GM21381 (cell line): ENCODE results near the gene TMEM45B.
"Not testable (repeated sequence)": the region's sequence is repeated elsewhere in the genome, so short reads cannot be mapped to it uniquely, and the experiment has no call there.

Experiments
- ATAC-seq: cut with Tn5 transposase; IDR thresholded peaks from one replicate; pipeline ENCODE4 v1.9.1; 2021; ENCODE audit warnings: mild to moderate bottlenecking, moderate library complexity; ENCODE audit not compliant: unreplicated experiment

TMEM45B gene

DNA sequence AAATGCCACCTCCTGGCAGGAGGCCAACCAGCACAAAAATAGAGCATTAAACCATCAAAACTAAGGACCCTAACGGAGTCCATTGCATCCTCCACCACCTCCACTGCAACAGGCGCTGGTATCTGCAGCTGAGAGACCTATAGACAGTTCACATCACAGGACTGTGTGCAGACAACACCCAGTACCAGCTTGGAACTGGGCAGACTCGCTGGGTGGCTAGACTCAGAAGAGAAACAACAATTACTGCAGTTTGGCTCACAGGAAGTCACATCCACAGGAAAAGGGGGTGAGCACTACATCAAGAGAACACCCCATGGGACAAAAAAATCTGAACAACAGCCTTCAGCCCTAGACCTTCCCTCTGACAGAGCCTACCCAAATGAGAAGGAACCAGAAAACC, 11.6 kb upstream of the TMEM45B start:
- ATAC-seq, result no peak

DNA sequence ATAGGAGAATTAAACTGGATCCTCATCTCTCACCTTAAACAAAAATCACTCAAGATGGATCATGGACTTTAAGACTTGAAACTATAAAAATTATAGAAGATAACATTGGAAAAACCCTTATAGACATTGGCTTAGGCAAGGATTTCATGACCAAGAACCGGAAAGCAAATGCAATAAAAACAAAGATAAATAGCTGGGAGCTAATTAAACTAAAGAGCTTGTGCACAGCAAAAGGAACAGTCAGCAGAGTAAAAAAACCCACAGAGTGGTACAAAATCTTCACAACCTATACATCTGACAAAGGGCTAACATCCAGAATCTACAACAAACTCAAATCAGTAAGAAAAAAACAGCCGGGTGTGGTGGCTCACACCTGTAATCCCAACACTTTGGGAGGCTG, 7.4 kb upstream of the TMEM45B start:
- ATAC-seq, result not testable (repeated sequence)

DNA sequence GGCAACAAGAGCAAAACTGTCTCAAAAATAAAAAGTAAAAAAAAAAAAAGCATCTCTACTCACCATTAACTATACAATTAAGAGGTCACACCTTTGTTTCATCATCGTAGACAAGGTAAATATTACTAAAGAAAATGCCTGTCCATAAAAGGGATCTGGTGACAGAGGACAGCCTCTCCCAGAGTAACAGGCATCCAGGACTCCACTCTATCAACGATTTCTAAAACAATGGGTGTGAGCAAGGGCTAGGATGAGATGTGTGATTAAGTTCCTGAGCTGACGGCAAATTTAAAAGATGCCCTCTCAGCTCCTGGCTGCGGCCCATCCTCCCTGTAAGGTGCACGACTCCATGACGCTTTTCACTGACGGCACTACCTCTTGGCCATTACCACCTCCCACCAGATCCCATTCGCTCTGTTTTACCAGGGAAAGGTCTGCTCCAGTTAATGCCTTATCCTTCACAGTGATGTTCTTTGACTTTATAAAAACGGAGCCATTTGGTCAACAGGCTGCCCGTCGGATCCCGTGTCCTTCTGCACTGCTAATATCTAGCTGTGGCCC, 2.3 kb upstream of the TMEM45B start:
- ATAC-seq, result no peak

DNA sequence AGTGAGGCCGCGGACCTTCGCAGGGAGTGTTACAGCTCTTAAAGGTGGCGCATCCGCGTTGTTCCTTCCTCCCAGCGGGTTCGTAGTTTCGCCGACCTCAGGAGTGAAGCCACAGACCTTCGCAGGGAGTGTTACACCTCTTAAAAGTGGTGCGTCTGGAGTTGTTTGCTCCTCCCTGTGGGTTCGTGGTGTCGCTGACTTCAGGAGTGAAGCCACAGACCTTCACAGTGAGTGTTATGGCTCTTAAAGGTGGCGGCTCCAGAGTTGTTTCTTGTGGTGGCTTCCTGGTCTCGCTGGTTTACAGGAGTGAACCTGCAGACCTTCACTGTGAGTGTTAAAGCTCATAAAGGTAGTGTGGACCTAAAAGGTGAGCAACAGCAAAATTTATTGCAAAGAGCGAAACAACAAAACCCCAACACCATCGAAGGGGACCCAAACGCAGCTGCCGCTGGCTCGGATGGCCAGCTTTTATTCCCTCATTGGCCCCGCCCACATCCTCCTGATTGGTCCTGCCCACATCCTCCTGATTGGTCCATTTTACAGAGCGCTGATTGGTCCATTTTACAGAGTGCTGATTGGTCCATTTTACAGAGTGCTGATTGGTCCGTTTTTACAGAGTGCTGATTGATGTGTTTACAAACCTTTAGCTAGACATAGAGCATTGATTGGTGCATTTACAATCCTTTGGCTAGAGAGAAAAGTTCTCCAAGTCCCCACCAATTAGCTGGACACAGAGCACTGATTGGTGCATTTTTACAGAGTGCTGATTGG, 1.2 kb upstream of the TMEM45B start:
- no peak for ATAC-seq

DNA sequence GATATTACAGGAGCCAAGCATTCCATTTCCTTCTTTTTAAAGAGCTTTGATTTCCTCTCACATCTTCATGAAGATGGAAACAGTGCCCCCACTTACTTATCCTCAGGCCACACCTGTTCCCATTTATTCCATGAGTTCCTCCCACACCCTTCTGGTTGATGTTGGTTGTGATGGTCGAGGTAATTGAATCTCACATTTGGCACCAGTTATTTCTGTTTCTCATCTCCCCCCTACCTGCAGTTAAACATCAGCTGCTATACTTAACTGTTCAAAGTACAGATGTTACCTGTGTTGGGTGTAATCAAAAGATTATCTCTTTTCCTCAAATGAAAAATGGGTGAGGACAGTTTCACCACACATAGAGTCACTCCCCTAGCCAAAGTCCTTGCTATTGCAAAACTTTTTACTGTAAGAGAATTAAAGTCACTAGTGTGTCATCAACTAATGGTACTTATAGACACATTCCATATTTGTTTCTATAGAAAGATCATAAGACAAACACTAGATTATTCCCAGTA, 1.9 kb downstream of the TMEM45B start:
- no peak for ATAC-seq

DNA sequence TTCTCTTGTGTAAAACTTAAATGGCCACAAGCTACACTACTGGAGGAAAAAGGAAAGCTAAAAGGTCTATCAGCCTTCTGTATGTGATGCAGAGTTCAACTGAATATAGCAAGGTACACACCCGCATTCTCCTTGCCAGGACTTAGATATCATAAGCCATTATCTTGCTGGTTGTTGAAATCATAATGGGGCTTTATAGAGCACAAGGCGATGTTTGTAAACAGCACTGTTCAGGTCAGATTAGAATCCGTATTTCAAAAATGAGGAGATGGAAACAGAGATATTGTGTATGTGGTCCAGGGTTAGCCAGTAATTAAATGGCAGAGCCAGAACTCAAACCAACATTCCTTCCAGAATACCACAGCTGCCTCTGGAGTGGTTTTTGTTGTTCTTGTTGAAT, 2.6 kb downstream of the TMEM45B start:
- ATAC-seq, result not testable (repeated sequence)

DNA sequence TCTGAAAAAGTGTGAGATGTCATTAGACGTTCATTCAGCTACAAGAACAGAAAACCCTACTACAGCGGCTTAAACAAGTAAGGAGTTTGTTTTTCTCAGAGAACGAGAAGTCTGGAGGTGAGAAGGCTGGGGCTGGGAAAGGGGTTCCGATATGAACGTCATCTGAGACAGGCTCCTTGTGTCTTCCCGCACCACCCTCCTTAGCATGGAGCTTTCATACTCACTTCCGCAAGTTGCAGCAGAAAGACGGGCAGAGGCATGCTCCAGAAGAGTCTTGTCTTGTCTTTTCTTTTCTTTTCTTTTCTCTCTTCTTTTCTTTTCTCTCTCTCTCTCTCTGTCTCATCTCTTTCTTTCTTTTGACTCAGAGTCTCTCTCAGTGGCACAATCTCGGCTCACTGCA, 3.6 kb downstream of the TMEM45B start:
- ATAC-seq, result no peak

DNA sequence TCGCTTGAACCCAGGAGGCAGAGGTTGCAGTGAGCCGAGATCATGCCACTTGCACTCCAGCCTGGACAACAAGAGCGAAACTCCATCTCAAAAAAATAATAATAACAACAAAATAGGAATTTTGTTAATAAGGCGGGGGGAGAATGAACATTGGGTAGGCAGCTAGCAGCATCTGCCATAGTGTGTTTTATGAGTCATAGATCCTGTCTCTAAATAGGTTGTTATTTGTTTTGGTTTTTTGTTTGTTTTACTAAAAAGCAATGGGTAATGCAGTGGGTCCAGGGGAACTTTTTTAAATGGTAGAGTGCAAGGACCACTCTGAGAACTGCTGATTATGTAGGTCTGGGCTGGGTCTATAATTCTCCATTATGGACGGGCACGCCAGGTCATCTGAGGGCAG, 4.6 kb downstream of the TMEM45B start:
- ATAC-seq, result not testable (repeated sequence)

DNA sequence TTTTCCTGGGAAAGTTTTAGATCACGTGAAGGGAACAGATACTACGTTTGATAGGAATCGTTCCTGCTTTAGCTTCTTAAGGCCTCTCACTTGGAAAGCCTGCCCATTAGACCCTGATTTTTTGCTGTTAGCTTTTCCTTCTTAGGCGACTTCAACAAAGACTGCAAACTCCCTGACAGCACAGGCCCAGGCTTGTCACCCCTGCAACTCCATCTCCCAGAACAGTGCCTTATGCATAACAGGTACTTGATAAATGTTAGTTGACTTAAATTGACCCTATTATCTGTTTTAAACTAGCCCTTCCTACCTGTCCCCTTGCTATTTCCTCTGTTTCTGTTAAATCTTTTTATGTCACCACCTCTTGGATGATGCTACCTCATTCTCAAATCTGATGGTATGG, 7.6 kb downstream of the TMEM45B start:
- not testable (repeated sequence) for ATAC-seq

DNA sequence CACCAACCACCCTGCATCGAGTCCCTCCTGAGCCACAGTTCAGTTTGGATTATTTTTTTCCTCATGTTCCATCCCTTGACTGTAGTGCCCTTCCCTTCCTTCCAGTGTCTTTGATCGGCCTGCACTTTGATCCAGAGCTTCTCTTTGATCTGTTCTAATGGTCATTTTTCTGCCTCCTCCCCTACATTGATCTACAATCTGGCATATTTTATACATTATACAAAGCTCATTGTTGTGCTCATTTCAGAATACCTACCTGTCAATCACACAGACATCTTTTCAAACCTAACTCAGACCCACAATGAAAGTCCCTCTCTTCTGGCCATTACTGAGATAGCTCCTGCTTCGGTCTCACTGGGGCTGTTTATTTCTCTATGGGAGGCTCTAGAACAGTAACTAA, 8.2 kb downstream of the TMEM45B start:
- not testable (repeated sequence) for ATAC-seq

DNA sequence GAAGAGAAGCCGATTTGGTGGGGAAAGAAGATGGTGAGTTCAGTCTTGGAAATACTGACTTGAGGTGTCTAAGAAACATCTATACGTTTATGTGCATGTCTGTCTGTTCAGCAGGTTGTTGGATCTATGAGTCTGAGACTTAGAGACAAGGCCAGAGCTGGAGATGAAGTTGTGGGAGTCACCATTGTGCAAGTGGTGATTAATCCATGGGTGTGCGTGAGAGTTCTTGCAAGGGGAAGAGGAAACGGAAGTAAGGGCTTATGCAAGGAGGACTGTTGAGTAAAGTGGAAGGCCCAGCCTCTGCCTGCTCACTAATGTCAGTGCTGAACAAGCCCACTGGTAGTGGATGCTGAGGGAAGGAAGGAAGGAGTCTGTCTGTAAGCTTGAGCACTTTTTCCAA, 9.7 kb downstream of the TMEM45B start:
- ATAC-seq, result no peak

DNA sequence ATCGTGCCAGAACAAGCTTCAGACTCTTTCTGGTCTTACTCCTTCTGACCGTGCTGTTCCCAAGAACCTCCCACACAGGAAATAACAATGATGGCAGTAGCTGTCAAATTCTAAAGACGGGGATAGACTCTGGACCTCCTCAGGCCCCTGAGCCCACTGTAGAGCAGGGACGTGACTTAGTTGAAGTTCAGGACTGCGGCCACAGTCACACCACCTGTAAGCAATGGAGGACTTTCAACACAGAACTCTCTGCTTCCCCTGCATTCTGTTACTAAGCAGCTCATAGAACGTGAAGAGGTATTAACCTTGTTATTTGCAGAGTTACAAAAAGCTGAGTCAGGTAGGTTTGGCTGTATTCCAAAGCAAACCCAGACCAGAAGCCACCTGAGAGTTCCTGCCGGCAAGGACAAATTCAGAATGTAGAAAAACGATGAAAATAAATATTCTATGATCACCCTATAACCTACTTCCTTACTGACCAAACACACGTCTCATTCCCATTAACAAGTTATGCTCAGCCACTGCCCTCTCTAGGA, 12.7 kb downstream of the TMEM45B start:
- ATAC-seq, result no peak

DNA sequence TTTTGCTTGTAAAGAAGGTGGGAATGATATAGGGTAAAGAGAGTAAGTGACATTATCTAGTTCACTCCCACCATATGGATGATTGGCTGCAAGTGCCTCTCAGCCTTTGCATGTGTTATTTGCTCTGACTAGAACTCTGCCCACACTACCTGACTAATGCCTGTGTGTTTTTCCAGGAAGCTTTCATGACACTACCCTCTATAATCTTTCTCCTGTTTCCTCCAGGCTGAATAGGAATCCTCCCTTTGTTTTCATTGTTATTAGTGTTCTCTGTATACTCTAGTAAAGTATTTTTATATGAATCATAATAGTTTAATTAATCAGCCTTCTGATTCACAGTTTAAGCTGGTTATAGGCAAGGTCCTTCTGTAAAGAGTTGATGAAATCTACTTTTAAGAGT, 13.8 kb downstream of the TMEM45B start:
- ATAC-seq, result not testable (repeated sequence)

DNA sequence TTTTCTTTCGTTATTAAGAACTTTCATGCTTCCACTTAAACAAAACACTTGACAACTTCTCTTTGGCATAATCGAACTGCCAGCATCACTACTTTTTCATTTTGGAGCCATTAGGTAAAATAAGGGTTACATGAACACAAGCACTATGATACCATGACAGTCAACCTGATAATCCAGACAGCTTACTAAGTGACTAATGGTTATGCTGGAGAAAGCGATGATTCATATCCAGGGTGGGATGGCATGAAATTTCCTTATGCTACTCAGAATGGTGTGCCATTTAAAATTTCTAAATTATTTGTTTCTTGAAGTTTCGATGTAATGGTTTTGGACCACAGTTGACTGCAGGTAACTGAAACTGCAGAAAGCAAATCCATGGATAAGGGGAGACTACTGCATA, 15.6 kb downstream of the TMEM45B start:
- ATAC-seq, result not testable (repeated sequence)

DNA sequence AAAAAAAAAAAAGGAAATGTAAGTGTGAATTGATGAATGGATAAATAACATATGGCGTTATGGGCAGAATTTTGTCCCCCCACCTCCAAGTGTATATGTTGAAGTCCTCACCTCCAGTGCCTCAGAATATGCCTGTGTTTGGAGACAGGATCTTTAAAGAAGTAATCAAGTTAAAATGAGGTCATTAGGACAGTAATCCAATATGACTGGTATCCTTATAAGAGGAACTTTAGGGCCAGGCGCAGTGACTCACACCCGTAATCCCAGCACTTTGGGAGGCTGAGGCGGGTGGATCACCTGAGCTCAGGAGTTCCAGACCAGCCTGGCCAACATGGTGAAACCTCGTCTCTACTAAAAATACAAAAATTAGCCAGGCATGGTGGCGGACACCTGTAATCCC, 17.6 kb downstream of the TMEM45B start:
- not testable (repeated sequence) for ATAC-seq

DNA sequence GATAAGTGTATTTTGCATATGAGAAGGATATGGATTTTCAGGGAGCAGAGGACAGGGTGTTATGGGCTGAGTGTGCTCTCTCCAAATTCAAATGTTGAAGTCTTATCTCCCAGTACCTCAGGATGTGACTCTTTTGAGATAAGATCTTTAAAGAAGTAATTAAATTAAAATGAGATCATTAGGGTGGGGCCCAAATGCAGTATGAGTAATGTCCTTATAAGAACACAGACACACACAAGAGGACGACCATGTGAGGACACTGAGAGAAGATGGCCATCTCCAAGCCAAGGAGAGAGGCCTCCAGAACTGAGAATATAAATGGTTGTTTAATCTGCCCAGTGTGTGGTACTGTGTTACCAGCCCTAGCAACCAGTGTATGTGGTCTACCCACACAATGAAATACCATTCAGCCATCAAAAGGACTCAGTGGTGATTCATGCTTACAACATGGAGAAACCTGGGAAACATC, 20.8 kb downstream of the TMEM45B start:
- not testable (repeated sequence) for ATAC-seq

DNA sequence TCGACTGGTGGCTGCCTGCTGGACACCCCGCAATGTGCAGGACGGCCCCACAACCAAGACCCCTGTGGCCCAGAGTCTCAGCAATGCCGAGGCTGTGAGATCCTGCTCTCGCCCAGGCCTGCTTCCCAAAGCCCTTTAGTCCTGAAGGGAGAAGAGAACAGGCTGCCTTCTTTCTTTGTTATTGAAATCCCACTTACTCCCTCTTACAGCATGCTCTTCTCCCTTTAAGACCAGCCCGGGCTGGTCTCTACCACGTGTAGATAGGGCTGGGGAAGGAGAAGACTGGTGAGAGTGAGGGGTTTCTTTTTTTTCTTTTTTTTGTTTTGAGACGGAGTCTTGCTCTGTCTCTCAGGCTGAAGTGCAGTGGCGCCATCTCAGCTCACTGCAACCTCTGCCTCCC, 21.3 kb downstream of the TMEM45B start:
- ATAC-seq, result no peak

DNA sequence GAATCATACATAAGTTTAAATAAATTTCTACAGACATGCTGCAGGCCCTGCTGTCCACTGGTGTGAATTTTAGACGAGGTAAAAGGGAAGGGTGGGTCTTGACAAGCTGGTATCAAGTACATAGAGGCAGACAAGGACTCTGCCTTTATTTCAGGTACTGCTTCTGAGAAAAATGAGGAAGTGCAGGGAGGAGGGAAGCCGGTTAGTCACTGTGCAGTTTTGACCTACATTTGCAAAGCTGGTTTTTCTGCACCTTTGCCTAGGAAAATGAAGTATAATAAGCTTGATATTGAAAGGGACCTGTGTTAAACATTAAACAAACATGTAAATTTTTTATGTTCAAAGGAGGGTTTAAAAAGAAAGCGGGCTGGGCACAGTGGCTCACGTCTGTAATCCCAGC, 24.6 kb downstream of the TMEM45B start:
- no peak for ATAC-seq

DNA sequence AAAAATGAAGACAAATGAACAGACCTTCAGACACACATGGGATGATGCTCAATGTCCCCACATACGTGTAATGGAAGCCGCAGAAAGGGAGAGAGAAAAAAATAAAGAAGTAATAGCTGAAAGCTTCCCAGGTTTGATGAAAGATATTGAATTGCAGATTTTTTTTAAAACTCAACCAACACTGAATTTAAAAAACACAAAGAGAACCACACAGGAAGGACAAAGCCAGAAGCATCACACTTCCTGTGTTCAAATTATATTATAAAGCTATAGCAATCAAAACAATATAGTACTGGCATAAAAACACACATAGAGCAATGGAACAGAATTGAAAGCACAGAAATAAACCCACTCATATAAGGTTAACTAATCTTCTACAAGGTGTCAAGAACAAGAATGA, 26.5 kb downstream of the TMEM45B start:
- ATAC-seq, result no peak

DNA sequence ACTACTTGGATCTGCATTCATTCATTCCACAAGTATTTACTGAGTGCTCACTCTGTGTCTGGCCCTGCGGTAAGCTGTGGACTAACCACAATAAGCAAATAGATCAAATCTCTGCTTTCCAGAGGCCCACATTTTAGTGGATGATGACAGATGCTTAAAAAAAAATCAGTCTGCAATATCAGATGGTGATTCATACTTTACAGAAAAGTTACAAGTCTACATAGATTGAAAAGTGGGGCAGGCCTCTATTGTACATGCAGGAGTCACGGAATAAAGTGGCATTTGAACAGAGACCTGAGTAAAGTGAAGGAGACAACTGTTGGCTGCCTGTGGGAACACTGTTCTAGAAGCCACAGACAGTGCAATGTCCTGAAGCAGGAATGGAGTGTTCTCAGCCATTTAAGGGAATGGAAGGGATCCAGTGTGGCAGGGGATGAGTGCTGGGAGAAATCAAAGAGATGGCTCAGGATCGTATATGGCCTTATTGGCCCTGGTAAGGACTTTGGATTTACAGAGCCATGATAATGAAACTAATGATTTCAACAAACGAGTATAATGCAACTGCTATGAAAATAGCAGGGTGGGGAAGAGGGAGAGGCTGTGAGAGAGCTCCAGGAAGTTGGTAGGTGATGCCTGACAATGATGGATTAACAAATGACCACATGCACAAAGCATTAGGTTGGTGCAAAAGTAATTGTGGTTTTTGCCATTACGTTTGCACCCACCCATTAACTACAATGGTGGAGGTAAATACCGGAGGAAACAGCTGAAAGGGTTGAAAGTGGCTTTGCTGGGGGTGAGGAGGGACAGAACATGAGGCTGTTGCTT, 31.1 kb downstream of the TMEM45B start:
- ATAC-seq, result no peak

DNA sequence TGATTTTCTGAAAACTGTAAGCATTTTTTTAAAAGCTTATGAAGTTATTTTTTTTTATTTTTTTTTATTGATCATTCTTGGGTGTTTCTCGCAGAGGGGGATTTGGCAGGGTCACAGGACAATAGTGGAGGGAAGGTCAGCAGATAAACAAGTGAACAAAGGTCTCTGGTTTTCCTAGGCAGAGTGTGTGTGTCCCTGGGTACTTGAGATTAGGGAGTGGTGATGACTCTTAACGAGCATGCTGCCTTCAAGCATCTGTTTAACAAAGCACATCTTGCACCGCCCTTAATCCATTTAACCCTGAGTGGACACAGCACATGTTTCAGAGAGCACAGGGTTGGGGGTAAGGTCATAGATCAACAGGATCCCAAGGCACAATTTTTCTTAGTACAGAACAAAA, 31.7 kb downstream of the TMEM45B start:
- ATAC-seq, result not testable (repeated sequence)
